Measurements from ENCODE around the gene ADH1B. TPM values are rescaled to one million over a fixed set of nuclear protein-coding genes. Genes with fewer than 3 reads are reported as not detected.
A peak's percentile ranks its signal among the peaks of the same experiment; 100 is the strongest.
"Not testable (repeated sequence)": the region's sequence is repeated elsewhere in the genome, so short reads cannot be mapped to it uniquely, and the experiment has no call there.

The ADH1B gene
- total RNA-seq = 1,000 to 10,000 TPM; 1,271 to 1,760 (median 1,505) TPM

- Histone ChIP-seq H3K27ac (peak within 1 kb of the TSS; percentile 65 to 83 (median 74)), H3K27me3 (no peaks in the 10 kb centered on the region), H3K36me3 (peaks cover 0 to 6% (median 0%) of the 10 kb centered on the region in 3 donors), H3K4me1 (peaks cover 0 to 34% (median 9%) of the 10 kb centered on the region in 4 donors), H3K9me3 (peaks cover 0 to 3% (median 0%) of the 10 kb centered on the region in 4 donors), H3K4me3 (peak within 1 kb of the TSS; percentile 27 to 54 (median 38))
- peak in 1 of 2 donors; percentile 65 for DNase-seq (ENCODE audit: low spot score in 2 of 2)
- 35 to 41% methylated on average over 8 of the region's 8 CpGs for WGBS, 2 donors
- no peak for TF ChIP-seq CTCF (IDR thresholded peaks at IDR 0.05)
- peak in 1 of 2 donors; percentile 45 for TF ChIP-seq POLR2A (IDR thresholded peaks at IDR 0.05)
- TF ChIP-seq EP300 (IDR thresholded peaks at IDR 0.05) = peak in 1 of 2 donors; percentile 86
Measured at GRCh38 chr4:99321241-99322191, at the start of gene ADH1B. ADH1B (minus strand) TSS chr4:99321401; CDS start chr4:99321331, 70 bp downstream.

- H3K4me1 ChIP-seq; DNase-seq (ENCODE audit: low spot score in 2 of 2); H3K27me3 ChIP-seq; H3K36me3 ChIP-seq; H3K4me3 ChIP-seq; H3K27ac ChIP-seq: not testable (repeated sequence)
- H3K9me3 ChIP-seq = peaks cover 0 to 21% (median 0%) of the 10 kb centered on the region in 4 donors
- 40 to 86% methylated on average over 2 of the region's 2 CpGs for WGBS, 2 donors
Measured at GRCh38 chr4:99367817-99368216, 46.6 kb upstream of the ADH1B start.

DNA sequence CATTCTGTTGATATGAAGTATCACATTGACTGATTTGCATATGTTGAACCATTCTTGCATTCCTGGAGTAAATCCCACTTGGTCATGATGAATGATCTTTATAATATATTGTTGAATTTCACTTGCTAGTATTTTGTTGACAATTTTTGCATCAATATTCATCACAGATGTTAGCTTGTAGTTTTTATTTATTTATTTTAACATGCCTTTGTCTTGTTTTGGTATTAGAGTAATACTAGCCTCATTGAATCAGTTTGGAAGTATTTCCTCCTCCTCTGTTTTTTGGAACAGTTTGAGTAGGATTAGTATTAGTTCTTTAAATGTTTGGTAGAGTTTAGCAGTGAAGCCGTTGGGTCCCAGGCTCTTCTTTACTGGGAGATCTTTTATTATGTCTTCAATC, 45.3 kb upstream of the ADH1B start:
- Histone ChIP-seq H3K9me3 (peaks cover 0 to 12% (median 0%) of the 10 kb centered on the region in 4 donors), H3K27ac (no peak overlapping the region), H3K27me3 (no peaks in the 10 kb centered on the region), H3K36me3 (no peaks in the 10 kb centered on the region), H3K4me3 (no peak overlapping the region), H3K4me1 (peaks cover 0 to 14% (median 0%) of the 10 kb centered on the region in 4 donors)
- TF ChIP-seq CTCF (IDR thresholded peaks at IDR 0.05) (no peak), EP300 (IDR thresholded peaks at IDR 0.05) (no peak), POLR2A (IDR thresholded peaks at IDR 0.05) (no peak)
- WGBS, 2 donors = 87 to 89% methylated on average over 1 of the region's 1 CpG
- DNase-seq (ENCODE audit: low spot score in 2 of 2) = no peak

- H3K36me3 ChIP-seq = no peaks in the 10 kb centered on the region
- H3K27me3 ChIP-seq = no peaks in the 10 kb centered on the region
- peaks cover 0 to 14% (median 0%) of the 10 kb centered on the region in 4 donors for H3K4me1 ChIP-seq
- TF ChIP-seq CTCF (IDR thresholded peaks at IDR 0.05) = no peak
- TF ChIP-seq EP300 (IDR thresholded peaks at IDR 0.05) = peak in 1 of 2 donors; percentile 6
- no peak for TF ChIP-seq POLR2A (IDR thresholded peaks at IDR 0.05)
- H3K4me3 ChIP-seq = no peak overlapping the region
- peaks cover 0 to 12% (median 0%) of the 10 kb centered on the region in 4 donors for H3K9me3 ChIP-seq
- peak overlapping the region in 3 of 4 donors; percentile 26 to 79 (median 69) for H3K27ac ChIP-seq
- DNase-seq (ENCODE audit: low spot score in 2 of 2) = no peak
Measured at GRCh38 chr4:99362768-99363167, 41.6 kb upstream of the ADH1B start.

DNA sequence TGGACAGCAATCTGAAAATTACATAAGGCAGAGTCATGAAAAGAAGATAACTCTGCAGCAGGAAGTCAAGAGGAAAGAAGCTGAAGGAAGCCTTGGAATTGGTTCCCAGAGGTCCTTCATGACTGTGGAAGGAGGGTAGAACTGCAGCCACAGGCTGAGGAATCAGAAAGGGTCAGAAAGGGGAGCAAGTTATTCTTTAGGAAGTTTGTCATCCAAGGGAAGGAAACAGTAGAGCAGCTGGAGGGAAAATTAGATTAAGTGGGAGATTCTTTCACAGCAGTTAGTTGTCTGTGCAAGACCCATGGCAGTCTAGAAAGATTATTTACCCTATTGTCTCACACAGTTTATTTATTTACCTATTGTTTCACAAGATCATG, 40.7 kb upstream of the ADH1B start:
- no peak for DNase-seq (ENCODE audit: low spot score in 2 of 2)
- H3K9me3 ChIP-seq = peaks cover 0 to 12% (median 0%) of the 10 kb centered on the region in 4 donors
- H3K4me1 ChIP-seq = peaks cover 0 to 14% (median 0%) of the 10 kb centered on the region in 4 donors
- no peaks in the 10 kb centered on the region for H3K27me3 ChIP-seq
- H3K36me3 ChIP-seq = no peaks in the 10 kb centered on the region
- no peak overlapping the region for H3K4me3 ChIP-seq
- H3K27ac ChIP-seq = peak overlapping the region in 3 of 4 donors; percentile 26 to 79 (median 69)
- TF ChIP-seq EP300 (IDR thresholded peaks at IDR 0.05) (no peak), CTCF (IDR thresholded peaks at IDR 0.05) (no peak), POLR2A (IDR thresholded peaks at IDR 0.05) (no peak)

Measured in tibial nerve (tissue), 4 donors.